GM12874 (cell line): ENCODE measurements around the gene TIMM21.

ENCODE experiments used
- TF ChIP-seq, protein P1 (sequence below): IDR thresholded peaks from 2 replicates; pipeline ENCODE4 v1.5.1; 2011; ENCODE audit warnings: low read depth, mild to moderate bottlenecking, control low read depth, low read length, moderate library complexity; ENCODE audit not compliant: insufficient read depth

The TIMM21 gene

DNA sequence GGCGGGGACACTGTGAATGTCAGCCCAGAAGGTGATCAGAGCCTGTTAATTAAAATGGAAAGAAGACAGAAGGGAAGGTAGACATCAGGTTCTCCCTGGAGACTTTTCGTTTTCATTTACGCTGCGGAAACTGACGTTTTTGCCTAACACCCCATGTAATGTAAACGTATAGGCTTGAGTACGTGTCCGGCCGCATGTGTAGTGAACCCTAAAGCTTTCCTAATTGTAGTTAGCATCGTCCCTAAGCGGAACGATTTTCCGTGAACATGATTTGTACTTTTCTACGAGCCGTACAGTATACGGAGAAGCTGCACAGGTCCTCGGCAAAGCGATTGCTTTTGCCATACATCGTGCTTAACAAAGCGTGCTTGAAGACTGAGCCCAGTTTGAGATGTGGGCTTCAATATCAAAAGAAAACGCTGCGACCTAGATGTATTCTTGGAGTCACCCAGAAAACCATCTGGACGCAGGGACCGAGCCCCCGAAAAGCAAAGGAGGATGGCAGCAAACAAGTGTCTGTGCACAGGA is 284 bp downstream of the TIMM21 start:
- TF ChIP-seq, protein P1, sequence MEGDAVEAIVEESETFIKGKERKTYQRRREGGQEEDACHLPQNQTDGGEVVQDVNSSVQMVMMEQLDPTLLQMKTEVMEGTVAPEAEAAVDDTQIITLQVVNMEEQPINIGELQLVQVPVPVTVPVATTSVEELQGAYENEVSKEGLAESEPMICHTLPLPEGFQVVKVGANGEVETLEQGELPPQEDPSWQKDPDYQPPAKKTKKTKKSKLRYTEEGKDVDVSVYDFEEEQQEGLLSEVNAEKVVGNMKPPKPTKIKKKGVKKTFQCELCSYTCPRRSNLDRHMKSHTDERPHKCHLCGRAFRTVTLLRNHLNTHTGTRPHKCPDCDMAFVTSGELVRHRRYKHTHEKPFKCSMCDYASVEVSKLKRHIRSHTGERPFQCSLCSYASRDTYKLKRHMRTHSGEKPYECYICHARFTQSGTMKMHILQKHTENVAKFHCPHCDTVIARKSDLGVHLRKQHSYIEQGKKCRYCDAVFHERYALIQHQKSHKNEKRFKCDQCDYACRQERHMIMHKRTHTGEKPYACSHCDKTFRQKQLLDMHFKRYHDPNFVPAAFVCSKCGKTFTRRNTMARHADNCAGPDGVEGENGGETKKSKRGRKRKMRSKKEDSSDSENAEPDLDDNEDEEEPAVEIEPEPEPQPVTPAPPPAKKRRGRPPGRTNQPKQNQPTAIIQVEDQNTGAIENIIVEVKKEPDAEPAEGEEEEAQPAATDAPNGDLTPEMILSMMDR, result no peak

DNA sequence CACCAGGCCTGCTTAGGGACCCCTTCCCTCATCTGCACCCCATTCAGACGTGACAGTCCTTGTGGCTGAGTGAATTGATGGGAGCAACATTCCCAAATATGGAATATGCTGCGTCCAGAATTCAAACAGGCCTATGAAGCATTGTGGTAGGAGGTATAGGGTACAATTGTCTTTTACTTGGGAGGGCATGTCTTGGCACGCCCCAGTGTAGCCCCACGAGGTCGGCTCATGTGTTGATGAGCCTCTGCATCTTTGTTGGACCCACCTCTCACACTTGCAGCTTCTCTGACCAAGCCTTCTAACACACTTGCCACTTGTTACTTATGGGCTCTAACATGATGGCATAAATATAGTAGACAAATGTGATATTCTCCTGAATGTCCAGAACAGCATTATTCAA is 1.6 kb downstream of the TIMM21 start:
- TF ChIP-seq, protein P1, result no peak

DNA sequence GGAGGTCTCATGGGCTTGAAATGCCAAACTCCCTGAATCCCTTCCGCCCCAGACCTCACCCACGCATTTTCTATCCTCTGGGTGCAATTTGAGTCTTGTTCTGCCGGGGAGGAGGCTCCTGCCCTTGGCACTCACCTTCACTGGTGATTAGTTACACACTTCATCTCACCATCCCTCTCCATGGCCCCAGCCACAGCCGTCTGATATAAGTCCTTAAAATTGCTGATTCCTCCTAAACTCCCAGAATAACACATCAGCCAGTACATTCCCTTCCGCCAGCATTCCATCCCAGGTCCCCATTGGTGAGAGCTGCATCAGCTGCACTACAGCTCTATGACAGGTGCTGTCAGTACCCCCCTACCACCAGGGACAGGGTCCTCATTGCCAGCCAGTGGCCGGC is 3.9 kb downstream of the TIMM21 start:
- TF ChIP-seq, protein P1, result no peak

DNA sequence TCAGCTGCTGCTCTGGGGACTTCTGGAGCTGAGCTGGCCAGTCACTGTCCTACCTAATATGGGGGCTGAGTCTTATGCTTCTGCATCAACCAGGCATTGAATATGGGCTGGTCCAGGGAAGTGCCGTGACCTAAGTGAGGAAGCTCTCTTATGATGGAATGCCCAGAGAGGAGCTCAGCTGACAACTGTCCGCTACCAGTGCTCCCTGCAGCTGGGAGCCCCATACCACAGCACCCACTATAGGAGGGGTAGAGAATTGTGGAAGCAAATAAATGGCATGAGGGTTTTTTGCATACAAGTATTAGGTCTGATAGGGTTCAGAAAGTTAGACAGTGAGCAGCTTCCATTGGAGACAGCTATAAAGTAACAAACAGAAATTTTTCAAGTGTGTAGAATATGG is 4.5 kb downstream of the TIMM21 start:
- TF ChIP-seq, protein P1, result no peak; the same call in 1 of the 2 replicates

DNA sequence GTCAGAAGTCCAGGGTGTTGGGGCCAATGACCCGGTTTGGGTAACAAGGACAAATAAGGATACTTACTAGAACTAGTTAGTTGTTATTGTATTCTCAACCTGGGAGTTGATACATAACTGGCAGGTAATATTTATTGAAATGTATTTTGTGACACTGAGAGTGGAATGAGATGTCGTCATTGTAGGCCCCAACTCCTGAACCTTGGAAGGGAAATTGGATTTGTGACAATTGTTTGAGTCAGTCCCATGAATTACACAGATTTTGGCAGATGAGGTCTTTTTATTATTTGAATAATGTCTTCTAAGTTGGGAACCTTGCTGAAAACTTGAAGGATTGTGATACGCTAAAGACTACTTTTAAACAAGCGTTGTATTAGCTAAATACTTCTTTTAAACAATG is 5.1 kb downstream of the TIMM21 start:
- TF ChIP-seq, protein P1, result no peak

DNA sequence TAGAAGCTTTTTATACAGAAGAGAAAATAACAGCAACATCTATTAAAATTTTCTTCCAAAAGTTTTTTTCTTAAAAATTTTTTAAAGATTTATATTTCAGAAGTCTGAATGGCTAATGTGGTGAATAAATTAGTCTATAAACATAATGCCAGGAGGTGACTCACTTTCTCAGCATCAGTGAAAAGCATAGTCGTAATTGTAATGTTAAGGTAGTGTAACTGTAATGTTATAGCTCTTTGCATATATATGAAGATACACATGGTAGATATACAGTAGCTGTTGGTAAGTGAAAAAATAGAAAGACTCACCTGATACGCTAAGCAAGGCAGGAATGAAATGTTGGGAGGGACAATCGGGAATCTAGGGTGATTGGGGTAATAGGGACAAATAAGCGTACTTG is 5.5 kb downstream of the TIMM21 start:
- TF ChIP-seq, protein P1, result no peak

DNA sequence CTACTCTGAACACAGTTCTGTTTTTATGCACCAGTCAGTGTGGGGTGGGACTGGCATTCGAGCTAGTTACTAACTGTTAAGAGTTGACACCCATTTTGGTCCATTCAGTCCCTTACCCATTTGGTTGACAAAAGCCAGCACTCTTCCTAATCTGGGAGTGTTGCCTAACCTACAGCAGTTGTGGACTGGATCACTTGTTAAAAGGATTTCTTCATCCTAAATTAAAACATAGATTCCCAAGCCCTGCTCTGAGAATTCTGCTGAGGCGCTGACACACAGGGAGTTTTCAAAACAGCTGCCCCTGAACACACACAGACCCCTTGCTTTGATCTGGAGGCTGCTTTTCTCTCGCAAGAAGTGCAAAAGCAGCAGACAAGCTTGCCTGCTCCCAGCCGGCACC is 6.4 kb downstream of the TIMM21 start:
- TF ChIP-seq, protein P1, result no peak

DNA sequence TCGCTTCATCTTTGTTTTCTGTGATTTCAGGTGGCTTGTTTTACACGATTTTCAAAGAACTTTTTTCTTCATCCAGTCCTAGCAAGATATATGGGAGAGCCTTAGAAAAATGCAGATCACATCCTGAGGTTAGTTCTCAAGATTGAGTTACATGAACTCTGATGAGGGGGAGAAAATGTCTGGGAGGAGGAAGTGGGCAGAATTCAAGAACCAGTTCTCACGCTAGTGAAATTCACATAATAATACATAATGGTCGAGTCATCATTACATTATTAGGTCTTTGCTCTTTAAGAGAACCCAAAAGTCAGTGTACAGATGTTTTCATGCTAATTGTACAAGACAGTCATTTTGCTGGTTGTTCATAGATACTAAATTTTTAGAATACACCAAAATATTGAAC is 7.0 kb downstream of the TIMM21 start:
- TF ChIP-seq, protein P1, result no peak
